HG02642 (cell line): ENCODE measurements around the gene FMNL3.

Experiments
- ATAC-seq: cut with Tn5 transposase; IDR thresholded peaks from one replicate; pipeline ENCODE4 v1.9.1; 2021; ENCODE audit warnings: mild to moderate bottlenecking; ENCODE audit not compliant: unreplicated experiment, poor library complexity

FMNL3 gene

GRCh38 chr12:49680075-49680474 is 27.1 kb downstream of the FMNL3 start:
- no peak for ATAC-seq

- ATAC-seq = no peak
Observed at GRCh38 chr12:49678711-49679110, 28.5 kb downstream of the FMNL3 start.

- no peak for ATAC-seq
Observed at GRCh38 chr12:49675137-49675536, 32.1 kb downstream of the FMNL3 start.

GRCh38 chr12:49674318-49674981 is 32.8 kb downstream of the FMNL3 start:
- no peak for ATAC-seq

GRCh38 chr12:49673446-49674317 is 33.5 kb downstream of the FMNL3 start:
- no peak for ATAC-seq

- ATAC-seq = no peak
Observed at GRCh38 chr12:49672301-49673217, 34.6 kb downstream of the FMNL3 start.

GRCh38 chr12:49671031-49671765 is 36.0 kb downstream of the FMNL3 start:
- ATAC-seq = no peak

- no peak for ATAC-seq
Observed at GRCh38 chr12:49669796-49670195, 37.4 kb downstream of the FMNL3 start.

- no peak for ATAC-seq
Observed at GRCh38 chr12:49667325-49668090, 39.7 kb downstream of the FMNL3 start.

- ATAC-seq = no peak
Observed at GRCh38 chr12:49666176-49666575, 41.0 kb downstream of the FMNL3 start.

GRCh38 chr12:49665384-49665783 is 41.8 kb downstream of the FMNL3 start:
- no peak for ATAC-seq

- peak; percentile 58 for ATAC-seq
Observed at GRCh38 chr12:49664591-49665239, 42.5 kb downstream of the FMNL3 start.

- ATAC-seq = no peak
Observed at GRCh38 chr12:49664167-49664566, 43.0 kb downstream of the FMNL3 start.

GRCh38 chr12:49662998-49663843 is 44.0 kb downstream of the FMNL3 start:
- peak; percentile 65 for ATAC-seq

GRCh38 chr12:49661746-49662145 is 45.5 kb downstream of the FMNL3 start:
- ATAC-seq = no peak

- peak; percentile 44 for ATAC-seq
Observed at GRCh38 chr12:49661191-49661590, 46.0 kb downstream of the FMNL3 start.

- ATAC-seq = no peak
Observed at GRCh38 chr12:49659753-49660152, 47.5 kb downstream of the FMNL3 start.

GRCh38 chr12:49658276-49658675 is 48.9 kb downstream of the FMNL3 start:
- ATAC-seq = no peak
